Measurements from ENCODE around the gene AVPR2.

AVPR2 gene

DNA sequence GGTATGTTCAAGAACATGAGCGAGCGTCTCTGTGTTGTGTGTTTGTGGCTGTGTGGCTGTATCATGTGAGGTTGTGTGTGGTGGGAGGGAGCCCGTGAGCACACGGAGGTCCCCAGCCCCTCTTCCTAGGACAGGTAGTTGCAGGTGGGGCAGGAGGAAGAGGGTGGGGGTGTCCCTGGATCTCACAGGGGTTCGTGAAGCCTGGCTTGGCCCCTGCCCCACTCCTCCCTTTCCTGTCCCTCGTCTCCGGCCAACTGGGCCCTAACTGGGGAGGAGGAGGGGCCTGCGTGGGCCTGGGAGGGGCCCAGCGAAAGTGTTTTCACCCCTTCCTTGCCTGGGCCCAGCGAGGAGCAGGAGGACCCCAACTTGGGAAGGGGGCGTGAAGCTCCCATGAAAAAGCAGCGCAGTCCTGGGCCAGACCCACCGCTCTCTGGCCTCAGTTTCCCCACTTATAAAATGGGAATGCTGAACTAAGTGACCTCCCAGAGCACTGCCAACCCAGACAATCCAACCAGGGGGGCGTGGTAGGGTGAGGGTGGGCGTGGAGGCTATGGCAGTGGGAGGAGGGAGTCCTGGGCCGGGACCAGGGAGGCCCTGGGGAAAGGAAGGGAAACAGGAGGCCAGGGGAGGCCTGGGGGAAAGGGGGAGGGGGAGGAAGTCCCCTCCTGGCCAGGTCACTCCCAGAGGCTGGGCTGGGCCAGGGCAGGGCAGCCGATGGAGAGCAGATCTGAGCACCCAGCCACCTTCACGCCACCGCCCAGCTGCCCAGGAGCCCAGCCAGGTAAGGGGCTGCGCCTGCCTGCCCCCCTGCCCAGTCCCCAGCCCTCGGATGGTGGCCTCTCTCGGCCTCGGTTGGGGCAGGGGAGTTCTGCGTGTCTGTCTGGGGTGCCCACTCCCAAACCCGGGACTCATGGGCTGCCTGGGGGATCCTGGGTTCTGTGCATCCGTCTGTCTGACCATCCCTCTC lies at the start of gene AVPR2:
Gene AVPR2, plus strand, starts transcription at position 683 of the 967 bp plus-strand sequence. CDS start 473 bp downstream, outside the sequence.
- no peak for DNase-seq (ENCODE audit: low read depth in 2 of 2)

DNA sequence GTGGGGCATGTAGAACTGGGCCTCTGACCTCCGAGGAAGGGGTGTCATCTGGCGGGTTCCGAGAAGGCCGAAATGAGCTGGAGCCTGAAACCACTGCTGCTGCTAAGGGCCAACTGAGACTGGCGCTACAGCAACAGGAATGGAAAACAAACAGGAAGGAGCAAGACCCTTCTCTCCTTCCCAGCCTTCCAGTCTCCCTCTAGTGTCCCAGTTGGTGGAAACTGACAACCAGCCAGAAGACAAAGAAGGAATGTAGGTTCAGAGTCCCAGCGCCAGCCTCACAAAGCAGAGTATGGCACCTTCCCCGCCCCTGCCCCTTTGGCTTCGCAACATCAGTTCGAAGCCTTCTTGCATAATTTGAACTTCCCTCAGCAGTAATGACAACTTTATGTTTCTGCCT lies 49.8 kb upstream of the AVPR2 start:
- DNase-seq (ENCODE audit: low read depth in 2 of 2) = no peak

DNA sequence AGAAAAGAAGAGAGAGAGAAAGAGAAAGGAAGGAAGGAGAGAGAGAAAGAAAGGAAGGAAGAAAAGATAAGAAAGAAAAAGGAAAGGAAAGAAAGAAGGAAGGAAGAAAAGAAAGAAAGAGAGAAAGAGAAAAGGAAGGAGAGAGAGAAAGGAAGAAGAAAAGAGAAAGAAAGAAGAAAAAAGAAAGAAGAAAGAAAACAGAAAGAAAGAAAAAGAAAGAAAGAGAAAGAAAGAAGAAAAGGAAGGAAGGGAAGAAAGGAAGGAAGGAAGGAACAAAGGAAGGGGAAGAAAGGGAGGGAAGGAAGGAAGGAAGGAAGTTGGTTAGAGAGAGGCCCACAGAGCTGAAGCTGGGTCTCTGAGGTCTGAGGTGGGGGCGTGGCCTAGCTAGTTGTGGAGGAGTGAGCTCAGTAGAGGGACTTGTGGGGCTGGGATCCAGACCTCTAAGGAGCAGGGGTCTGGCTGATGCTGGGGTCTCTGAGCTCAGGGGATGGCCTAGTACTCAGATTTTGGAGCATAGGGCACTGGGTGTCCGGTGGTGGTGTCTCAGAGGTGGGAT lies 47.0 kb upstream of the AVPR2 start:
- DNase-seq (ENCODE audit: low read depth in 2 of 2) = no peak

DNA sequence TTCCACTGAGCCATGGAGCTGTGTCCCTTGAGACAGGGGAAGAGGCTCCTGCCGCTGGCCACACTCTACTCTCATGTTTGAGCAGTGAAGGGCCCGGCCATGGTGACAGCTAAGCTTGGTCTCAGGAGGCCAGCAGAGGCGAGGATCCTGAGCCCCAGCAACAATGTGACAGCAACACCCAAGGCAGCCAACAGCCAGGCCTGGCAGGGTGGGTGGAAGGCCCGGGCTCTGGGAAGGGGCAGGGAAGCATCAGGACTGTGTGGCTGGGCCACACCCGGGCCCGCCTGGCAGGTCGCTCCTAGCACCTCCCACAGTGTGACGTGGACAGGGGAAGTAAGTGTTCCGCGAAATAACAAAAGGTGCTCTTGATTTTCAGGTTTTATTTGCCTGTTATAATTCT lies 43.3 kb upstream of the AVPR2 start:
- DNase-seq (ENCODE audit: low read depth in 2 of 2) = no peak

DNA sequence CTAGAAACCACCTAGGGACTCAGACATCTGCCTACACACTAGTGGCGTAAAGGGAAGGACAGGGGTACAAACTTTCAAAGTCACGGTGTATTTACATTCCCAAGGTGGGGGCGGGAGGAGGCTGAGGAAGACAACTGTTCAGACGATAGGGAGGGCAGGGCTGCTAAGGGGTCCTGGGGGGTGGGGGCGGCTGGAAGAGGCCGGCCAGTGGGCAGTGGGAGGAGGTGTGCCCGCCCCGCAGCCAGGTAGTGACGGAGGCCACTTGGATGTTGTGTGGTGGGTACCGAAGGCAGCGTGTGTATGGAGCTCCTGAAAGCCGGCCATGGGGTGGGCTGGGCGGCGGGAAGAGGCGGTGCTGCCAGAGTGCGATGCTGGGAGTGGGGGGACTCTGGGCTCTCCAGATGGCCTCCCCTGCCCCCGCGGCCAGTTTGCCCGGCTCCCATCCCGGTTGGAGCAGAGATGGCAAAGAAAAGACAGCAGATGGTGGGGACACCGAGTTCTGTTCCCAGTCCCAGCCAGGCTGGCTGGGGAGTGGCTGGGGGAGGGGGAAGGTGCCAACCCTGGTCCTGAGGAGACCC lies 42.7 kb upstream of the AVPR2 start:
- no peak for DNase-seq (ENCODE audit: low read depth in 2 of 2)

DNA sequence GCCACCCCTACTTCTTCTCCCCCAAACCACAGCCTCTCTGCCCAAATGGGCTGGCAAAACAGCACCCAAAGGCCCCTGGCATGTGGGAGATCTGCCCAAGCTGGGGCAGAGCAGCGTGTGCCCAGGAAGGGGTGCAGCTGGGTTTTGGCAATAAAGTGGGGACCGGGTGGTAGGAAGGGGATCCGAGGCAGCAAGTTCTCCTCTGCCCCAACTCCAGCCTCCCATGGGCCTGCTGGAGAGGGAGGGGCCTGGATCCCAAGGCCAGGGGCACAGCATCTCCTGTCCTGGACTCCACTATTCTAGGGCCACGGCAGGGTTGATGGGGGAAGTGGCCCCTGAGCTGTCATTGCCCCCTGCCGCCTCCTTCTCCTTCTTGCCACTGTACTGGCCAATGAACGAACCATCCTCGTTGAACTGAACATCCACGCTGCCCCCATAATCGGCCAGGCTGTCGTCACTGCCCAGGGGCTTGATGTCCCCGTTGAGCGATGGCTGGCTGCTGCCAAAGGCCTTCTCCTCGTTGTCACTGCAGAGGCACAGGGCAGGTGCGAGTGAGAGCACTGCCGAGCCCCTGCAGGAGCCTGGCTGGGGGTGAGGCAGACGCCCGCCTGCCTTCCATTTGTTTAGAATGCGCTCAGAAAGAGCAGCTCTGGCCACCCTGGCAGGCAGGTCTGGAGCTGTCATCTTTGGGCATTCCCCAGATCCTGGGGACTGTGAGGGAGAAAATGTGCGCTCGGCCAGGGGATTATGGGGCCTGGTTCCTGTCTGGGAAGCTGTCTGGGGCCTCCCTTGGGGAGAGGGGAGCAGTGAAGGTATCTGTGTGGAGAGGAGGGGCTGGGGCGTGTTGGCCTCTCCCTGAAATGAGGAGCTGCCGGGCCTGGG lies 41.9 kb upstream of the AVPR2 start:
- no peak for DNase-seq (ENCODE audit: low read depth in 2 of 2)

DNA sequence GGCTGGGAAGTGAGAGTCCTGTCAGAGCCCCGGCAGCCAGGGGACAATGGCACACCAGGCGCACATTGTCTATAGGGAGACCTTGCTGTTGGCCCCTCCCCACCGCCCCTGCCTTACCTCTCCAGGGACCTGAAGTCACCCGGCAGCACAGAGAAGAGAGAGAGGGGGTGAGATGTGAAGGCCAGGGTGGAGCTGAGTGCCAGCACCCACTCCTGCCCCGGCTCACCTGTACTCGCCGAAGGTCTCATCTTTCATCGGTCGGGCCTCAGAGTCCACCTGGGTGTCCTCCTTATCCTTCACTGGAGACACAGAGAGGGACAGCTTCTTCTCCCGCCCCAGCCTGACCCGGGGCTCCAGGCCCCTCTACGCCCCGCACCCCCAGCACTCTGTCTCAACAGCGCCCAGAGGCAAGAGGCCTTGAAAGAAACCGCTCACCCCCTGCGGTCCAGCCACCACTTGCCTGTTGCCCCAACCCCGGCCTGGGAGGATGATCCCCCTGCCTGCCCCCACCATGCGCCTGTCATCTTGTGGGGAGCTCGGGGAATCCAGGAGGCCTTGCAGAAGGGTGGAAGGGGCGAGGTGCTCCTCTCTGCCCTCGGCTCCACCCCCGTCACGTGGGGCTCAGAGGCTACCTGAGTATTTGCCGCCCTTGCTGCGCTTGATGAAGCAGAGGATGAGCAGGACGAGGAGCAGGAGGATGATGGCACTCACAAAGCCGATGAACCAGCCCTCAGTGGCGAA lies 41.1 kb upstream of the AVPR2 start:
- DNase-seq (ENCODE audit: low read depth in 2 of 2) = no peak

DNA sequence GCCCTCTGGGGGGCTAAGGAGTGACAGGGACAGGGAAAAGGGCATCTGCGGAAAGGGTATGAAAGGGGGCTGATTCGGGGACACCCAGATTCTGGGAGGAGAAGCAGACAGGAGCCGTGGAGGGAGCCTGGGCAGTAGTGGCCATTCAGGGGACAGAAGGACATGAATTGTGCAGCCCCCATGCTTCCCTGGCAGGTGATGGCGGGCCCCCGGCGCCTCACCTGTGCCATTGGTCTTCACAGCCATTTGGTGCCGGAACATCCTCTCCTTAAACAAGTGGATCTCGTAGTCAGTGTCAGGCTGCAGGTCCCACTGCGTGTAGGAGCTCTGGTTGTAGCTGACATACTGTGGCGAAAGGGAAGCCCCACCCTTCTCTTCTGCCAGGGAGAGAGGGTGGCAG lies 40.4 kb upstream of the AVPR2 start:
- DNase-seq (ENCODE audit: low read depth in 2 of 2) = no peak

DNA sequence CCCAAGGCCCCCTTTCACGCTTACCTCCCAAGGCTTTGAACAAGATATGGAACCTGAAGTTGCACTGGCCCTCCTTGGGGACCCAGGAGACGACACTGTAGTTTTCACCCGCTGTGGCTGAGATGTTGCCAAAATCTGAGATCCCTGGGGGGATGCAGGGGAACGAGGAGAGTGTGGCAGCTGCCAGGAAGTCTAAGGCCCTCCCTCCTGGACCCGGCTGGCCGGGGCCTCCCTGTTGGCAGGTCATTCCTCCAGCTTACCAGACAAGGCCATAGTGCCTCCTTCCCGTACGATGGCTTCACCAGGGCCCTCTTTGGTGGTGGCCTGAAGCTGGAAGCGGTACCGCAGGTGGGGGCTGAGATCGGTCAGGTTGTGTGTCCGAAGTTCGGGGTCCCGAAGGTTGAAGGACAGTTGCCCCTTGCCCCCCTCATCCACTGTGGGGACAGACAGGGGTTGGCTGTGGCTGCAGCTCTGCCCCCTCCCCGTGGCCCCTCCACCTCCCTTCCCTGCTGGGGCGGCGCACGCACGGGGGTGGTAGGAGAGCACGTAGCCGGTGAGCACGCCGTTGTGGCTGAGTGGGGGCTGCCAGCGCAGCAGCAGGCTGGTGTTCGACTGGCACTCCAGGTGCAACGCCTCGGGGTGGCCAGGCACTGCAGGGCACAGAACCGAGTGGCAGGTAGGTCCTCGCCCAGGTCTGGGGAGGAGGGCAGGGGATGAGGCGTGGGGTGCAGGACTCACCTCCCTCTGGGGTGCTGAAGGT lies 39.7 kb upstream of the AVPR2 start:
- no peak for DNase-seq (ENCODE audit: low read depth in 2 of 2)

DNA sequence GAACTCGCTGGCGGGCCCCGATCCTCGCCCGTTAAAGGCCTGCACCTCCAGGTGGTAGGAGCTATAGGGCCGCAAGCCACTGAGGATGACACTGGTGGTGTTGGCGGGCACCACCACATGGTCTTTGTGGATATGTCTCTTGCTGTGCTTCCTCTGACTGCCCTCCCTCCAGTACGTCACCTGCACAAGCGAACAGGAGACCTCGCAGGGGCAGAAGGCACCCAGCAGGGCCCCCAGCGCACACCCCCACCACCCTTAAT lies 39.2 kb upstream of the AVPR2 start:
- no peak for DNase-seq (ENCODE audit: low read depth in 2 of 2)

DNA sequence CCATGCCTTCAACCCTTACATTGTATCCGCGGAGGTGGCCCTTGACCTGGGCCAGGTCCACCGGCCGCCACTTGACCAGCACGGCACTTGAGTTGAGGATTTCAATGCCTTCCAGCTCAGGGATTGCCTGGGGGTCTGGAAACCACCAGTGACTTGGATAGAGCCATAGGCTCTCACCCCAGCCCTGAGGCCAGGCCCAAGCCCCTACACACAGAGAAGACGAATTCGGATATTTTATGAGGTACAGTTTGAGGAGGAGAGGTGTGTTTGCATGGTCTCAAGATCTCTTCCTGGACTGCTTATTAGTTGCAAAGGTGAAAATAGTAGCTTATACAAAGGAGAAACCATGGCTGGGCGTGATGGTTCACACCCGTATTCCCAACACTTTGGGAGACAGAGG lies 38.8 kb upstream of the AVPR2 start:
- no peak for DNase-seq (ENCODE audit: low read depth in 2 of 2)

DNA sequence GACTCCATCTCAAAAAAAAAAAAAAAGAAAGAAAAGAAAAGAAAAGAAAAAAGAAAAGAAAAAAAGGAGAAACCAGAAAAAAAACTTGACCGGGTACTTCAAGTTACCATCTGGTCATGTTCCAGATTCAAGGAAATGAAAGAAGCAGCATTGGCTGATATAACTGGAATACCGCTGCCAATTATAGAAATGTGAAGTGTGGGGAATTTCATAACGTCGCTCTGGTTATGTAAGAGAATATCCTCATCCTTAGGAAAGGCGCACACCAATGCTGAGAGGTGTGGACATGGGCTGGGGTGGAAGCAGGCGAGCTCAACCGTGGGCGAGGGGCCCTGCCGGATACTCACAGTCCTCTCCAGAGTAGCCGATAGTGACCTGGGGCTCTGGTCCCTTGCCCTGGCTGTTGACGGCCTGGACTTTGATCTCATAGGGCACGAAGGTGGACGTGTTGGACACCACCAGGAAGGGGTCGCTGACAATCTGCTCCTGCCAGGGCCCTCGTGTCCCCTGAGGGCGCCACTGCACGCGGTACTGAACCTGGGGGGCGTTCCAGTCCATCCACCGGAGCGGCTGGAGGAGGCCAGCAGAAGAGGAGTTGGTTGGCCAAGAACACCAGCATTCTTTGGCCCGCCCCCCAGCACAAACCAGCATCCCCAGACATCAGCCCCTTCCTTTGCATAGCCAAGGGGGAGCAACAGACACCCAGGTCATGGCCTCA lies 38.0 kb upstream of the AVPR2 start:
- no peak for DNase-seq (ENCODE audit: low read depth in 2 of 2)

DNA sequence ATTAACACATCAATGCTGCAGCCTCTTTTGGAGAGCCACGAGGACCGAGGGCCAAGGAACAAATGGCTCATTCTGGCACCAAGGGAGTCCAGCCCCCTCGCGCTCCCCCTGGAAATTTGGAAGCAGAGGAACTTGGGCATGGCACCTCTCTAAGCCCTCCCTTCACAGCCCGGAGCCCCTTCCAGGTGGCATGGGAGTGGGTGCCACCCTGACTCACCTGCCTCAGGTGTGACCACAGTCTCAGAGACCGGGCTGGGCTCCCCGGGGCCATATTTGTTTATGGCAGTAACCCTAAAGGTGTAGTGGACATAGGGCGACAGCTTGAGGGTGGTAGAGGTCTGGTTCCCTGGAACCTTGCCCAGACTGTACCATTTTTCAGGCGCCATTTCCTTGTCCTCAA lies 37.3 kb upstream of the AVPR2 start:
- DNase-seq (ENCODE audit: low read depth in 2 of 2) = no peak

DNA sequence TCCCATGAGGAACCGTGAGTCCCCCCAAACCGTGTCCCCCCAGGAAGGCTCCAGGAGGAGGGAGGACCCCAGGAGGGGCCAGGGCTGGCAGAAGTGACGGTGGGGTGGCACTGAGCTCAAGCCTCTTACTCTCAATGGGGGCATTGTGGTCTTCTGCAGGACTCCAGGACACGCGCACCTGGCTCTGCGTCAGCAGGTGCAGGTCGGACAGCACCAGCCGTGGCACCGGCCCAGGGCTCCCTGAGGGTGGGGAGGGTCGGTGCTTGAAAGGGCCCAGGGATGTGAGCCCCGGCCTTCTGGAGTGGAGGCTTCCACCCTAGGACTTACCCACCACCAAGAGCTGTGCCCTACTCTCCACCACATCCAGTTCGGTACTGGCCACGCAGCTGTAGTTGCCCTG lies 36.8 kb upstream of the AVPR2 start:
- DNase-seq (ENCODE audit: low read depth in 2 of 2) = no peak

DNA sequence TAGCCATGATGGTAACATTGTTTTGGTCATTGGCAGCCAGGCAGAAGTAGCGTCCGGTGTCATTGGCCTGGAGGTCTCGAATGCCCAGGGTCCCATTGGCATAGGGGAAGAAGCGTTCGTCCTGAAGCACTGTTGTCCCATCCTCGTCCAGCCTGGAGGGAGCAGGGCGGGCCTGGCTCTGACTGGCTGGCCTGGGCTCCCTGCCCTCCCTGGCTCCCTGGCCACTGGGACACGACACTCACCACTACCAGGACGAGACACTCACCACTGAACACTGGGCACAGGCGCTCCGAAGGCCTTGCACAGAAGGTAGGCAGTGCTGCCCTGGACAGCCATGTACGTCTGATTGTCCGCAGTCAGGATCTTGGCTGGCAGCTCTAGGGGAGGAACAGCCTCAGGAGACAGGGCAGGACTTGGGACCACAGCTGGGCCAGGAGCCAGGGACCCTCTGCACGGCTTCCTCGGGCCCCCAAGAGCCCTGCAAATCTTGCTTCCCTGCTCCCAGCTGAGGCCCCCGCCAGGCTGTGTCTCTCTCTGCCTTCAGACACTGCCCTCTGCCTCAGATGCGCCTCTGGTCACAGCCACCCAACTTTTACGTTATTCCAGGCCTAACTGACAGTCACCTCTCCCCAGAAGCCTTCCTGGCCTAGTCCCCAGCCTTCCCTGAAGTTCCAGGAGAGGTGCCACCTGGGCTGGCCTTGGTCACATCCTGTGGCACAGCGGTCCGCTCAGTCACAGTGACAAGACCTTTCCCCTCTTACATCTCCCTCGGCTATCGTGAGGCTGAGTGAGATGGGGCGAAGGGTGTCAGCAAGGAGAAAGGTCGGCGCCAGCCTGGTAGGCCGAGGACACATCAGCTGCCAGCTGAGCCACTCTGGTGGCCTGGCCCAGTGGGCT lies 35.6 kb upstream of the AVPR2 start:
- DNase-seq (ENCODE audit: low read depth in 2 of 2) = no peak

DNA sequence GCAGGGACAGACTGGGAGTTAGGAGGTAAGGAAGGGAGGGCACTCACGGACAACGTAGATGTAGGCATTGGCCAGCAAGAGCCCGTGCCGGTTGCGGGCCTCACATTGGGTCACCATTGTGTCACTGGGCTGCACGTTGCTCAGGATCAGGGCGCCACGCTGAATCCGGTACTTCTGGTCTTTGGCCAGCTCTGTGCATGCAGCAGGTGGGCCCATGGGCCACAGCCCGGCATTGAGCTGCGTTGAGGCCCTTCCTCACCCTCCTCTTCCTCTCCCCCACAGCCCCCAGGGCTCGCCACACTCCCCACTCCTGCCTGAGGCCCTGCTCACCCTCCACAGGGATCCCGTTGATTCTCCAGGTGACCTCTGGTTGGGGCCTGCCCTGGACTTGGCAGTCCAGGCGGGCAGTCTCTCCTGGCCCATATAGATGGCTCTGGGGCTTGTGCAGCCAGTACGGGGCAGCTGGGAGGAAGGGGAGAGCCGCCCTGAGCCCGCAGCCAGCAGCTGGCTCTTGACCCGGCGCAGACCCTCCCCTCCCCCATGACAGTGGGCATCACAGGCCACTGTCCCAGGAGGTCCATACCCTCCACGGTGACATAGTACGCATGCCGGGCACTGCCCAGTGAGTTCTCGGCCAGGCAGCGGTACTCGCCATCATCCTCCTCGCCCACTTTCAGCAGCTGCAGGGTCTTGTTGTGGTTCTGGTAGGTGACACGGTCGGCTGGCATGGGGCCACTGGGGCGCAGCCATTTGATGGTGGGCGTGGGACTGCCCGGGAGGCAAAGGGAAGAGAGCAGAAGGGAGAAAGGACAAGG lies 34.8 kb upstream of the AVPR2 start:
- DNase-seq (ENCODE audit: low read depth in 2 of 2) = no peak

DNA sequence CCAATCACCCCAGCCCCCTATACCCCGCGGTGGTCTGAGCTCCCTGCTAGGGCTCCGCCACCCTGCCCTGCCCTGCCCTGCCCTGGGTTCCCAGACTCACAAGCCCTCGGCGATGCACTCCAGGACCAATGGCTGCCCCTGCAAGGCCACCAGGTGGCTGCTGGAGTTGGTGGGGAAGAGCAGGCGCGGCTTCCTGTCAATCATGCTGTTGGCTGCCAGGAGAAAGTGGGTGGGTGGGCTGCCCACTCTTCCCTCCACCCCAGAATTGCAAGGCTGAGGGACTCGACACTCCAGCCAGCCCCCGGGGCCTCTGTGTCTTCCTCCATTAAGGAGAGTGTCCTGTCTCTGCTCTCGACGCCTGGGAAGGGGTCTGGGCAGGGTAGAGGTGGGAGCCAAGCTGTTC lies 34.2 kb upstream of the AVPR2 start:
- no peak for DNase-seq (ENCODE audit: low read depth in 2 of 2)

DNA sequence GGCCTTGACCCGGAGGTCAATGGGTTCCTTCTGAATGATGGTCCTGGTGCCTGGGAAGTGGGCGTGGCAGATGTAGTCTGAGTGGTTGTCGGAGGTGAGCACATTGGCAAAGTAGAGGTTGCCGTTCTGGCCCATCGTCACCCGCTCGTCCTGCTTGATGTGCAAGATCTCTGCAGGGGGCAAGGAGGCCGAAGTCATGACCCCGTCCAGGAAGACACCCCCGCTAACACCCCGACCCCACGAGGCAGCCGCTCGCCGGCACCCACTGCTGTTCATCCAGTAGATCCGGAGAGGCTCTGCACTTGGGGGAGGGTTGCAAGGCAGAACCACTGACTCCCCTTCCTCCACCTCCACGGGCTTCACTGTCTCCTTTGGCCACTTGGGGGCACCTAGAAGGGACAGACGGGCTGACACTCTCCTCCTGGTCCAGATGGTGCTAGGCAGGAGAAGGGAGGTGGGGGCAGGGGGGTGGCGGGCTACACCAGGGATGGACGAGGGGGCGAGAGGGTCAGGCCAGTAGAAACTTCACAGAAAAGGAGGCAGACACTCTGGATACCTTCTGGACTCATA lies 33.6 kb upstream of the AVPR2 start:
- DNase-seq (ENCODE audit: low read depth in 2 of 2) = no peak

Data from stimulated activated CD4-positive, alpha-beta T cell treated with anti-CD3 and anti-CD28 coated beads, Interleukin-4, amount 100 ng/mL, for 48 hours (primary cell).